Renal cortical epithelial cell (primary cell): ENCODE measurements around the gene KRT36. TPM values are rescaled to one million over a fixed set of nuclear protein-coding genes. Genes with fewer than 3 reads are reported as not detected.

Source experiments
- DNase-seq: peaks from one replicate; pipeline ENCODE4 v3.0.0-alpha.2; 2011; ENCODE audit warnings: low read depth
- total RNA-seq: library from RNA; depleted of rRNA; stranded (reverse); fragments of >200 nt; gene quantifications from 2 replicates; pipeline ENCODE4 v1.2.3, GENCODE V29; 2014

The KRT36 gene
- not detected in 2 replicates for total RNA-seq

DNA sequence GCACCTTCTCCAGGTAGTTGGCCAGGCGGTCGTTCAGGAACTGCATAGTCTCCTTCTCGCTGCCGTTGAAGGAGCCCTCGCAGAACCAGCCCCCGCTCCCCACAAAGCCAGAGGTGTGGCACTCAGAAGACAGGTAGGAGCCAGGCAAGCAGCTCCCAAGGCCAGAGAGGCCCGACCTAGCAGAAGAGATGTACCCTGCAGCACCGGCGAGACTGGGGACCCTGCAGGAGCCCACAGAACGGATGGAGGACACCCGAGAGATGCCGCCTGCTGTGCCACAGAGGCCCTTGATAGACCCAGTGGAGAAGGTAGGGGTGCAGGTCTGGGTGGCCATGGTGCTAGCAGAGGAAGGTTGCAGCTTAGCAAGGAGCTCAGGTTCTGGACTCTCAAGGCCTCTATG lies at the start of gene KRT36:
TSS of gene KRT36 (minus strand) at position 380 of the 400 bp plus-strand sequence. CDS start at position 334, 46 bp downstream.
- DNase-seq = no peak

DNA sequence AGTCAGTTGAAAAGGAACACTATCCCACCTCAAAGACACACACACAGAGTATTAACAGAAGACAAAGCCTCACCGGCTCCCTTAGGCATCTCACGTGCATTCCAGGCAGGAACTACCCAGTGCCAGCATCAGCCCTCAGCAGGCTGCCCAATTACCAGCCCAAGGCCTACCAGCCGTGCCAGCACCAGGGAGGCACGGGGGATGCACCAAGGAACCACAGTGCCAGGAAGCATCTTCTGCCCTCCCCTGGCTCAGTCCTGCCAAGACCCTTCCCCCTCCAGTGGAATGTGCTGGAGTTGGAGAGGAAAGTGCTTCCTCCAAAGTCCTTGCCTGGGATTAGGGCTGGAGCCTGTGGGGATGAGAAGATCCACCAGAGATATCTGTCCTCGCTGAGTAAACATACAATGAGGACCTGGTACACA lies 49.4 kb upstream of the KRT36 start:
- DNase-seq = peak; percentile 32

DNA sequence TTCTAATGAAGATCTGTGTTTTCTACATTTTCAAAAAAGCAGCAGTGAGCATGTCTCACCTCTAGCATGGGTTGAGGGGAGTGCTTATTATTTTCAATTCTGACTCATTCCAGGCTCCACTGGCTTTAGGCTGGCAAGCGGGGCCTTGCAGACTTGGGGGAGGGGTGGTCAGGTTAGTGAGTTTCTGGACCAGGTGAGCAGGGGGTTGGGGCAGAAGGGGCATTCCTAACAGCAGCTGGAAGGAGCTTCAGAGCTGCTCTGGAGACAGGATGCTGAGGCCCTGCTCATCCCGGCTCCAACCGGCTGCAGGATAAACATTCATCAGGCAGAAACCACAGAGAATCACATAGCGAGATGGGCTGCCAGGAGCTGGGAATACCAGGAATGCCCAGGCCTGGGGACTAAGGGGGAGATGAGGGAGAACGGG lies 48.9 kb upstream of the KRT36 start:
- peak; percentile 74 for DNase-seq

DNA sequence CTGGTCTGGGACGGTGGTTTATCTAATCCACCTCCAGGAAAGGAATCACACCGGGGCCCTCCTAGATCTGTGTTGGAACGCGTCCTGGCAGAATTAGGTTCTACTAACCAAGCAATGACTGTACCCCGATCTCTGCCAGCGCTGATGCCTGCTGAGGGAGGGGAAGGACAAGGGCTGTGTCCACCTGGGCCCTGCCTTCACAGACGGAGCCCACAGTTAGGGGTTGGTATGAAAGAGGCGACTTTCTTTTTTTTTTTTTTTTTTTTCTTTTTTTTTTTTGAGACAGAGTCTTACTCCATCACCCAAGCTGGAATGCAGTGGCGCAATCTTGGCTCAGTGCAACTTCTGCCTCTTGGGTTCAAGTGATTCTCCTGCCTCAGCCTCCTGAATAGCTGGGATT lies 48.3 kb upstream of the KRT36 start:
- DNase-seq = peak; percentile 41

DNA sequence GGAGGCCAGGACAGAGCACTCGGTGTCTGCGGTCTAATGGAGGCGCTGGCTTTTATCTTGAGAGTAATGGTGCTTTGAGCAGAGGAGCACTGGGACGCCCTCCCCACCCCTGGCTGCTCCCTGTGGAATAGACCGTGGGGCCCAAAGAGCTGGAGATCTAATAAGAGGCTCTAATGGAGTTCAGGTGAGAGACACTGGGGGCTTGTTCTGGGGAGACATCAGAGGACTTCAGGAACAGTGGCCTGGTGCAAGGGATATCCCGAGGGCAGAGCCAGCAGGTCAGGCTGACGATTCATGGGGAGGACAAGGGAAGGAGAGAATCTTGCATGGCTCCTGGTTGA lies 47.9 kb upstream of the KRT36 start:
- no peak for DNase-seq

DNA sequence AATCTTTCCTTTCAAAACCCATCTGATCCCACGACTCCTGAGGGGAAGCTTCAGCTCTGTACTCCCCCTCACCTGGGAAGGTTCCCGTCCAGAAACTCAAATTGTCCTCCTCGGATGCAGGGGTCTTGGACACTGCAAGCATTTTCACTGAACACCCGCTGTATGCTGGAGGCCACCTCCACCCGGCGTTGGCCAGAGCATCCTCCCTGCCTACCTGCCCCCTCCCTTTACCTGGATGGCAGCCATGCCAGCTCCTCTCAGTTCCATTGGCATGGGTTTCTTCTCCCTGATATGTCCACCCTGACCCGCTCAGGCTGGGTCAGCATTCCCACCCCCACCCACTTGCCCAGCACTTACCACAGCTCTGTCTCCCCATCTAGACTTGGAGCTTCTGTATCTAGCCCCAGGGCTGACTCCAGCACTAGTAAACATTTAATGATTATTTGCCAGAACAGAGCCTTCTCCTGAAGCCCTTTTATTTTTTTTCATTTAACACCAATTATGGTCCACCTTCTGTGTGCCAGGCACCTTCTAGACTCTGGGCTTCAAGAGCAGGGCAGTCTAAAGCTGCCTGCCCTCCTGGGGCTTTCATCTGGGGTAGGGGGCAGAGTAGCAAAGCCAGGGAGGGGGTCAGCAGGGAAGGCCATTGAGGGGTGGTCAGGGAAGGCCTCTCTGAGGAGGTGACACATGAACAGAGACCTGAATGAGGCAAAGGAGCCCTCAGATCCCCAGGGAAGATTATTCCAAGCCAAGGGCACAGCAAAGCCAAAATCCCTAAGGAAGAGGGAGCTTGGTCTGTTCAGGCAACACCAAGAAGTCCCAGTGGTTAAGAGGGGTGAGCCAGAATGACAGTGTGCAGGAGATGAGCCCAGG lies 47.3 kb upstream of the KRT36 start:
- no peak for DNase-seq

DNA sequence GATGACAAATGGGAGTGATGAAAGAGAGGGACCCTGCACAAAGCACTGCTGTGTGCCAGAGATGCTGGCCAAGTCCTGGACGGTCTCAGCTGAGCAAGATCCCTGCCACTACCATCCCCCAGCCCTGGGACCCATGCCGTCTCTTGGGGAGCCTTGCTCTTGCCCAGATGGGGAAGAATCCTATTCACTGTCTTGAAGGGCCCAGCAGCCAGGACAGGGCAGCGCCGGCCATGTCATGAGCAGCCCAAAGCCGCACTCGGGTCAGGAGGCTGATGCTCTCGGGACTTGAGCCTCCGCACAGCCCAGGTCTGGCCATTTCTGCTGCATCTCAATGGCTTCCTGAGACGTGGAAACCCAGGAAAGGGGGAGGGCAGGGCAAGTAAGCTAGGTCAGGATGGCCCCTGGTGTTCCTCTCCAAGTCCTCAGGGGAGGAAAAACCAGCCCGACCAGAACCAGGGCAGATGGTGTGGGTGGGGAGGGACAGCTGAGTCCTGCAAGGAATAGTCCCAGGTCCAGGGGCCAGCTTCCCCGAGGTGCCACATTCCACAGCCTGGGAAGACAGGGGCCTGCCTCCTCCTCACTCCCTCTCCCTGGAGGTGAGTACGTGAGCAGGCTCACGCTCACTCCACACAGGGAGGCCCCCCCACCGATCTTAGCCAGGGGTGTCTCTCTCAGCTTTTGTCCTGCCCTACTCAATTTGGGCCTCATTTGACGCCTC lies 46.2 kb upstream of the KRT36 start:
- DNase-seq = no peak

DNA sequence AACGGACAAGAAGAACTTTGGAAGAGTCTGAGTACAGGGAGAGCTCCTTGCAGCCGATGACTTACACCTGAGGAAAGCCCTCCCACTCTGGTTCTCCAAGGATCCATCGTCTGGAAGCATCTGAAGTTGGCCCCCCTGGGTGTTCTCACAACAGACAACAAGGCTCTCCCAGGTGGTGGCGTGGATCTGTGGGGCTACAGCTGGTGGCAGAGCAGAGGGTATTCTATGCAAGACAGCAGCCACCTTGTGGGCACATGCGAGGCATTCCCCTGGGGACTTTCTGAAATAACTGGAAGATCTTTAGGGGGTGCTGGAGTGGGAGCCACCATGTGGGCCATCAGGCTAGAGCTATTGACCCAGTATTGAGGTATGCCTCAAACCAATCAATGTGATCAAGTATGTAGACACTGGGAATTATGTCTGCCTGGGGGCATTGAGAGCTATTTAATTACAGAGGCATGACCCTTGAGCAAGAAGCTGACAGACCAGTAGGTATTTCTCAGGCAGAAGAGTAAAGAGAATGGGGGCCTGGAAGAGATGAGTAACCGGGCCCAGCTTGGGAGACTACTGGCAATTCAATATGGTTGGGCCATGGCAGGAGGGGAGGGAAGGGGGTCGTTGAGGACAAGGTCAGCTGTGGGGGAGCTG lies 45.3 kb upstream of the KRT36 start:
- DNase-seq = no peak

DNA sequence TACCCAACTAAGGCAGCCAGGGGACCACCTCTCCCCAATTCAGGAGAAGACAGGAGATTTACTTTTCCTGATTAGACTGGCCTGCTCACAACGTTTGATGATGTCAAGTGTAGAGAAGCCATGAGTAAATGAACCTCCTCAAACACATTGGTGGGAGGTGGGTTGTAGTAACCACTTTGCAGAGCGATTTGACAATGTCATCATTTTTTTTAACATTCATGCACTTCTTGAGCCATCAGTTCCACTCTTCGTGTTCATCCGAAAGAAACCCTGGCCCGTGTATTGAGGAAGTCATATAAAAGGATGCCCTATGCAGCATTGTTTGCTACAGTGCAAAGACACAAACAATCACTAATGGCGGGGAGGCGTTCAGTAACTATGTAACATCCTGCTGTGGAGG lies 43.9 kb upstream of the KRT36 start:
- DNase-seq = no peak

DNA sequence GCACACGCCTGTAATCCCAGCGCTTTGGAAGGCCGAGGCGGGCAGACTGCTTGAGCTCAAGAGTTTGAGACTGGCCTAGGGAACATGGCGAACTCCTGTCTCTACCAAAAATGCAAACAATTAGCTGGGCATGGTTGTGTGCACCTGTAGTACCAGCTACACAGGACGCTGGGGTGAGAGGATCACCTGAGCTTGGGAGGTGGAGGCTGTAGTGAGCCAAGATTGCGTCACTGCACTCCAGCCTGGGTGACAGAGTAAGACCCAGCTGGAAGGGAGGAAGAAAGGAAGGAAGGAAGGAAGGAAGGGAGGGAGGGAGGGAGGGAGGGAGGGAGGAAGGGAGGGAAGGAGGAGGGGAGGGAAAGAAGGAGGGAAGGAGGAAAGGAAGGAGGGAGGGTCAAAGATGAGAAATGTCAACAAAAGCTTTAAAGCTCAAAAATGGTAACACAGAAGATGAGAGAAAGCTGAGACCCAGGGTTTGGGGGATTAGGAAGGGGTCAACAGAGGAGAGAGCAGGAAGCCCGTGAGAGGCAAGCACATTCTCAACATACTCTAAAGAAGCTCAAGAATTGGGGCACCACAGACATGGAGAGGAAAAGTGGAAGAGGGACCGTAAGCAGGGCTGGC lies 43.3 kb upstream of the KRT36 start:
- no peak for DNase-seq

DNA sequence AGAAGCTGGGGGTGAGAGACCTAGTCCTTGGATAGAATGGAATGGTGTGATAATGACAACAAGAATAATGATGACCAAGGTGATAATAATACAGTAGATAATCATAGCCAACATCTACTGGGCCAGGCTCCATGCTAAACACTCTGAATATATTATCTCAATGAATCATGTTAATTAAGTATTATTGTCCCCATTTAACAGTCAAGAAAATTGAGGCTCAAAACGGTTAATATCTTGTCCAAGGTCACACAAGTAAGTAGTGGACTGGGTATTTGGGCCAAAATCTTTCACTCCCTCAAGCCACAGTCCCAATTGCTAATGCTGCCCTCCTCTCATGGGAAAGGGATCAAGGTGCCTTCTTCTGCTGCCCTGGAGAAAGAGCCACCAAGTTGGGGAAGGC lies 42.3 kb upstream of the KRT36 start:
- no peak for DNase-seq

DNA sequence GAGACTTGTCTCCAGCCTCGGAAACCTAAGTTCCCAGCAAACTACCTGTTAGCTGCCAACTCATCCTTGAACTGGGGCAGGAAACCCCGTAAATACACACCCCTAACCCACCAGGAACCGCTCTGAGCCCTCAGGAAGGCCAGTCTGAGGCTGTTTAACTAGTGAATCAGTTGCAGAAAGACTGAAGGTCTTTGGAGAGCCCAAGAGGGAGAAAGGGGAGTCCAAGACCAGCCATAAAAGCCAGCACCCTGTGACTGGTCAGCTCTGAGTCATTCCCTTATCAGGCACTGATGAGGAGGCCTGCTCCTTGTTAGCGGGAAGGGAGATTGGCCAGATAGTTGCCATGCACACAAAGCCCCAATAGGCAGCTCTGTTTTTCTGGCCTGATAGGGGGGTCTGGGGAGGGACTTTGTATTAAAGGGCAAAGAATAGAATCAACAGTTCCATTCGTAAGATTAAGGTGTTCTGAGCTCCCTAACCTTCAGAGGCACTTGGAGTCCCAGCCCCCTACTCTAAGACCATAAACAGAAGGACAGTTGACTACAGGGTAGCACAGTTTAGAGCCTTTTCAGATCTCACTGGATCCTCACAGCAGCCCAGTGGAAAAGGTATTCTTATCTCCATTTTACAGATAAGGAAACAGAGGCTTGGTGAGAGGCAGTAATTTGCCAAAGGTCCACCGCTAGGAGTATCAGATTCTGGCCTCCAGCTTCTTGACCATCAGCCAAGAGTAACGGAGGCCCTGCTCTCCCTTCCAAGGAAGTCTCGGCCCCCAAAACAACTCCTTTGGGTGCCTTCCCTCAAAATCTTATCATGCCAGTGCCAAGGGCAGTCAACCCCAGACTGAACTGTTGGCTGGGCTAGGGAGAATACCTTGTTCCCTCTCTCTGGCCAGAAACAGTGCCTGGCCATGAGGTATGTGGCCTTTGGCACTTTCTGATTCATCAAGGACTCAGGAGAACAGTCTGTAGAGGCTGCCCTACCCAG lies 40.6 kb upstream of the KRT36 start:
- DNase-seq = peak; percentile 96

DNA sequence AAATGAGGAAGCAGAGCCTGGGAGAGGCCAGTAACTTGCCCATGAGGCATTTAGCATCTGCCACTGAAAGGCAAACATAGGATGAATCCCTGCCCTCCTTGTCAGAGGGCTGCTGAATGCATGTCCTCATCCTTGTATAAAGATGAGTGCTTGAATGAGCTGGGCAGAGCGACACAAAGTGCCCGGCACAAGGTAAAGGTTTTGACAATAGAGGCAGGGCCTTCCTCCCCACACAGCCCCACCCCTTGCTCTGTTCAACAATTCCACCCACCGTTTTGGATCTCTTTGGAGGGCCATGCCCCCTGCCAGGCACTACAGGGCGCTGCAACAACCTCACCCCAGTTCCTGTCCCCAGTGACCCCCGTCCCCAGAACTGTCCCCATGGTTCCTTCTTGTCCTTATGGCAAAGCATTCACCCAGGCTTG lies 39.8 kb upstream of the KRT36 start:
- DNase-seq = no peak

DNA sequence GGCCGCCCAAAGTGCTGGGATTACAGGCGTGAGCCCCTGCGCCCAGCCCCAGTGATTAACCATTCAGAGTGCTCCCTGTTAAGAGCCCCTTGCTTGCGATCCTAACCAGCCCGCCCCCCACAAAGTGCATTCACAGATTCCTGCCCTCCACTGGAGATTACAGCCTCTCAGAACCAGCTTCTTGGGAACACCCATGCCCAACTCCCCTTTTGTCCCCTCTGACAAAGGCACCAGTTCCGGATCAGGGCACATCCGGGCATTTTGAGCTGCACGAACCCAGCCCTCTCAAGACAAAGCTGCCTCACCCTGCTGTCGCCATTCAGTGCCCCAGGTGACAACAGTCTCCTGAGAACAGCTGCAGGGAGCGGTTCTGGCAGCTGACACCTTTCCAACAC lies 39.2 kb upstream of the KRT36 start:
- no peak for DNase-seq

DNA sequence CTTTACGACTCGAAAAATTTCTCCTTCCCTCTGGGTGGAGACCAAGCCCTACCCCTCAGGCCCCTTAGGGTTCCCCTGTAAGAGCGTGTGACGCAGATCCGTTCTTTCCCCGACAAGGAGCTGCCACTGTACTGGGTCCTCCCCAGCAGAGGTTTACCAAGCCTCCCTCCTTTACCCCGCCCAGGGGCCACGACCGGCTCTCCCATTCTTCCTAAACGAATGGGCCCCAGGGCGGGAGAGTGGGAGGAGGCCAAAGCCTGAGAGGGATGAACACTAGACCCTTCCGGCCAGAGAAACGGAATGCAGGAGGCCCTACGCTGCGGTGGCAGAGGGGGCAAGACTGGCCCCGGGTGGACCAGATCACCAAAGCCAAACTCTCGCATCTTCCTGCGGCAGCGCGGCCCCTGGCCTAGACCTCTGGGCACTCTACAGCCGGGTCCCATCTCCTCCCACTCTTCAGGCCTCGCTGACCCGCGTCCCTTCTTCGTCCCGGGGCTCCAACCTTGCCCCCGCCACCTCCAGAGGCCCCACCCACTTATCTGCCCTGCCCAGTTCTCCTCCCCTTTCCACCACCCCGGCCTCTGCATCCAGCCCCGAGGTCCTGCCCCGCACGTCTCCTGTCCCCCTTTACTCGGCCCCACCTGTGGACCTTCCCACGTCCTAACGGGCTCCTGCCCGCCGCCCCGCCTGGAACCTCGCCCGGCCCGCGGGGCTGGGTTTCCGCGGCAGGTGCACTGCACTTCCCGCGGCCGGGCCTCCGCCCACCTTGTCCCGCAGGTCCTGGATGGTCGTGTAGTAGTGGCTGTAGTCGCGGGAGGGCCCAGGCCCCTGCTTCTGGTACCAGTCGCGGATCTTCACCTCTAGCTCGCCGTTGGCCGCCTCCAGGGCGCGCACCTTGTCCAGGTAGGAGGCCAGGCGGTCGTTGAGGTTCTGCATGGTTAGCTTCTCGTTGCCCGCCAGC lies 37.6 kb upstream of the KRT36 start:
- no peak for DNase-seq

DNA sequence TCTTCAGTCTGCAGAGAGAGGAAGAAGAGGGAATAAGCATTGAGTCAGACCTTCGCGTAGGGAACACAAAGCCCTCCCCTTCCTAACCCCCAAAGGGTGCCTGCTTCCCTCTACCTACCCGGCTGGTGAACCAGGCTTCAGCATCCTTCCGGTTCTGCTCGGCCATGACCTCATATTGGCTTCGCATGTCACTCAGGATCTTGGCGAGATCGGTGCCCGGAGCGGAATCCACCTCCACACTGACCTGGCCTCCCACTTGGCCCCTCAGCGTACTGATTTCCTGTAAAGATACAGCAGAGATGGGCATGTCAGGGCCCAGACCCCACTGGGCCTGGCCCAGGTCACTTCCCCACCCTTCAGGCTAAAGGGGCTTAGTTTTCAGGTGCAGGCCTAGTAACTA lies 34.6 kb upstream of the KRT36 start:
- DNase-seq = no peak

DNA sequence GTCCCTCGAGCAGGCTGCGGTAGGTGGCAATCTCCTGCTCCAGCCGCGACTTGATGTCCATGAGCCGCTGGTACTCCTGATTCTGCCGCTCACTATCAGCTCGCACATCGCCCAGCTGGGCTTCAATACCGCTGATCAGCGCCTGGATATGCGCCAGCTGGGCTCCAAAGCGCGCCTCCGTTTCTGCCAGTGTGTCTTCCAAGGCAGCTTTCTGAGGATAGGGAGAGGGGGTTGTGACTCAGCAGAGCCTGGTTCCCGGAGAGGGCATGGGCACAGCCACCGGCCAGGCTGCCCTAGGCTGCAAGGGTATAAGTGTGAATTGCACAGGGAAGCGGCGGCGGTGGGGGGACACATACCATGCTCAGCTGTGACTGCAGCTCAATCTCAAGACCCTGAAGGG lies 34.1 kb upstream of the KRT36 start:
- no peak for DNase-seq

DNA sequence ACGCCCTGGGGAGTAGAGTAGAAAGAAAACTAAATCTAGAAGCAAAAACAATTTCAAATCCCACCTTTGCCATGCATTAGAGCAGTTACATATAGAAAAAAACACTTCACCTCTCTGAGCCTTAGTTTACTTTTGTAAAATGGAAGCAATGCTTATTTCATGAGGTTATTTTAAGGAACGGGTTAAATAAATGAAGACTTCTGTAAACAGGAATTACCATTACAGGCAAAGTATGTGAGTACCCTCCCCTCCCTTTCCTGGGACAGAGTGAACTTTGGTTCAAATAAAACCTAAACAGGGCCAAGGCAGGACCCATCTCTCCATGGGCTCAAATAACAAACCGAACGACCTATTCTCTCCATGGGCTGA lies 33.5 kb upstream of the KRT36 start:
- no peak for DNase-seq

DNA sequence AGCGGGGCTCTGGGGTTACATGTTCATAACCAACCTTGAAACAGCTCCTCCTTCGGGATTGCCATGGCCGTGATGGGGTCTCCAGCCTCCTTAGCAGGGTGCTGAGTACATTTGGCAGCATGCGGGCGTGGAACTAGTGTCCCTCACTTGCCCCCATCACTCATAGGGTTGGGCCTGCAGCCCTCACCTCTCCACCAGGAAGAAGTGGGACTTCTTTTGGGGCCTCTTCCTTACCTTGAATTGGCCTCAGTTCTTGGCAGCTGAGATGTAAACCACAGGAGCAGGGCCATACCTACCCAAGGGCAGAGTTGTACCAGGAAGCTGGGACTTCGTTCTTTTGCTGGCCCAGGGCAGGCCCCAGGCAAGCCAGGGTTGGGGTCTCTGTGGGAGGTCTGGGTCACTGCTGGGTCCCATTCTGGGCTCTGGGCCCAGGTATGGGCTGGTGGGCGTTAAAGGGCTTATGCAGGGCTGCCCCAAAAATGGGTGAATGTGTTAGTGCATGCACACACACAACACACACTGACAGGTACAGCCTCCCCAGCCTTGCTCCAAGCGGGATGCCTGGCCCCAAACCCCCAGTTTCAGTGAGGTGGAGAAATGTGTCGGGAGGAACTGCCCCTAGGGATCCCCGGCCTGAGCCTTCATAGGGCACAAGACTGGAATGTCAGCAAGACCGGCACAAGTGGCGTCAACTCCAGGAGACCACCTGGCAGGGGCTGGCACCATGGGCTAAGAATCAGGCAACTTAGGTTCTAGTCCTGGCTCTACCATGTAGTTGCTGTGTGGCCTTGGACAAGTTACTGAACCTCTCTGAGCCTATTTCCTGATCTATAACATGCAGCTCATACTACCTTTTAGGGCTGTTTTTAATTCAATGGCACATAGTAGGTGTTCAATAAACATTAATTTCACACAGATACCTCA lies 32.9 kb upstream of the KRT36 start:
- DNase-seq = peak; percentile 56
